HepG2 (cell line): ENCODE results near the gene CAPN15. TPM values are rescaled to one million over a fixed set of nuclear protein-coding genes. Genes with fewer than 3 reads are reported as not detected.

Experiments
- ARID2 ChIP-seq: sonication (generic); formaldehyde crosslinking; IDR thresholded peaks from 2 replicates; pipeline ENCODE4 v1.8.1; 2022; ENCODE audit warnings: mild to moderate bottlenecking, missing genetic modification reagents, borderline replicate concordance
- ARNTL ChIP-seq: sonication (generic); formaldehyde crosslinking; IDR thresholded peaks from 2 replicates; pipeline ENCODE4 v1.4.0; 2020; ENCODE audit warnings: mild to moderate bottlenecking, missing genetic modification reagents
- MXI1 ChIP-seq: IDR thresholded peaks from 3 replicates; pipeline ENCODE4 v1.6.1; 2012; ENCODE audit warnings: low read depth, low read length, inconsistent platforms, borderline replicate concordance
- PAX8 ChIP-seq: sonication (generic); formaldehyde crosslinking; IDR thresholded peaks from 2 replicates; pipeline ENCODE4 v1.8.0; 2022; ENCODE audit warnings: mild to moderate bottlenecking, missing genetic modification reagents, borderline replicate concordance
- PCBP1 ChIP-seq: fragments of 200-400 bp; formaldehyde crosslinking; IDR thresholded peaks from 2 replicates; pipeline ENCODE4 v1.6.1; 2017; ENCODE audit warnings: mild to moderate bottlenecking, low read depth, low read length, borderline replicate concordance
- SRY ChIP-seq: sonication (generic); formaldehyde crosslinking; IDR thresholded peaks from 2 replicates; pipeline ENCODE4 v1.8.0; 2022; ENCODE audit warnings: mild to moderate bottlenecking, missing genetic modification reagents
- YEATS2 ChIP-seq: sonication (generic); formaldehyde crosslinking; IDR thresholded peaks from 2 replicates; pipeline ENCODE4 v1.4.0; 2020; ENCODE audit warnings: missing genetic modification reagents, borderline replicate concordance
- ZMAT5 ChIP-seq: sonication (generic); formaldehyde crosslinking; IDR thresholded peaks from 2 replicates; pipeline ENCODE4 v1.5.0; 2020; ENCODE audit warnings: mild to moderate bottlenecking, low read depth, missing genetic modification reagents, borderline replicate concordance
- ZNF124 ChIP-seq: sonication (generic); formaldehyde crosslinking; IDR thresholded peaks from 2 replicates; pipeline ENCODE4 v1.4.0; 2020; ENCODE audit warnings: missing genetic modification reagents
- ZNF225 ChIP-seq: sonication (generic); formaldehyde crosslinking; IDR thresholded peaks from 2 replicates; pipeline ENCODE4 v1.4.0; 2020; ENCODE audit warnings: mild to moderate bottlenecking, missing genetic modification reagents
- ZNF263 ChIP-seq: sonication (generic); formaldehyde crosslinking; IDR thresholded peaks from 2 replicates; pipeline ENCODE4 v1.4.0; 2020; ENCODE audit warnings: missing genetic modification reagents
- ZNF350 ChIP-seq: sonication (generic); formaldehyde crosslinking; IDR thresholded peaks from 2 replicates; pipeline ENCODE4 v1.4.0; 2020; ENCODE audit warnings: mild to moderate bottlenecking, low read depth, missing genetic modification reagents, borderline replicate concordance
- ZNF484 ChIP-seq: sonication (generic); formaldehyde crosslinking; IDR thresholded peaks from 2 replicates; pipeline ENCODE4 v1.5.1; 2020; ENCODE audit warnings: mild to moderate bottlenecking, low read depth, missing genetic modification reagents, borderline replicate concordance
- ZNF615 ChIP-seq: sonication (generic); formaldehyde crosslinking; IDR thresholded peaks from 2 replicates; pipeline ENCODE4 v1.5.0; 2020; ENCODE audit warnings: mild to moderate bottlenecking, missing genetic modification reagents, borderline replicate concordance
- ZNF772 ChIP-seq: sonication (generic); formaldehyde crosslinking; IDR thresholded peaks from 2 replicates; pipeline ENCODE4 v1.5.0; 2020; ENCODE audit warnings: mild to moderate bottlenecking, missing genetic modification reagents
- ZNF777 ChIP-seq: sonication (generic); formaldehyde crosslinking; IDR thresholded peaks from 2 replicates; pipeline ENCODE4 v1.4.0; 2020; ENCODE audit warnings: missing genetic modification reagents
- polyA plus RNA-seq, 8 experiments: library from polyadenylated mRNA; depleted of rRNA in 3 of 8; stranded (reverse) in 7 of 8; unstranded in 1 of 8; fragments of >200 nt; fragmentation: Illumina TruSeq in 4 of 8; extraction: Trizol in 4 of 8; gene quantifications; 2 replicates each; pipeline versions ENCODE4 v1.2.1 to v1.2.3, GENCODE V29; 2011 to 2016; ENCODE audit warnings: low read depth in 4 of 8, missing spikeins in 1 of 8, mixed read lengths in 1 of 8; ENCODE audit not compliant: insufficient read depth in 1 of 8
- total RNA-seq, 5 experiments: library from RNA; depleted of rRNA; stranded (reverse); fragments of >200 nt; fragmentation: Illumina TruSeq; extraction: Trizol; gene quantifications; 2 replicates each; pipeline ENCODE4 v1.2.3, GENCODE V29; 2016; ENCODE audit warnings: low read depth in 1 of 5
- TF ChIP-seq, protein P1 (sequence below): IDR thresholded peaks from 2 replicates; pipeline ENCODE4 v1.6.1; 2018; ENCODE audit warnings: missing genetic modification reagents
- TF ChIP-seq, protein P2 (sequence below): sonication (generic); formaldehyde crosslinking; IDR thresholded peaks from 2 replicates; pipeline ENCODE4 v1.4.0; 2020; ENCODE audit warnings: missing genetic modification reagents, borderline replicate concordance
- TF ChIP-seq, protein P3 (sequence below): sonication (generic); formaldehyde crosslinking; IDR thresholded peaks from 2 replicates; pipeline ENCODE4 v1.8.1; 2023; ENCODE audit warnings: mild to moderate bottlenecking, moderate library complexity, missing genetic modification reagents
- TF ChIP-seq, protein P4 (sequence below): sonication (generic); formaldehyde crosslinking; IDR thresholded peaks from 2 replicates; pipeline ENCODE4; 2020; ENCODE audit warnings: missing genetic modification reagents, mild to moderate bottlenecking, borderline replicate concordance

Gene CAPN15
- total and polyA plus RNA-seq, 2 of the 13 experiments (the other 11 are each of a cell fraction or from before 2014, with no cell fraction given), result 14.9 to 24.5 TPM

DNA sequence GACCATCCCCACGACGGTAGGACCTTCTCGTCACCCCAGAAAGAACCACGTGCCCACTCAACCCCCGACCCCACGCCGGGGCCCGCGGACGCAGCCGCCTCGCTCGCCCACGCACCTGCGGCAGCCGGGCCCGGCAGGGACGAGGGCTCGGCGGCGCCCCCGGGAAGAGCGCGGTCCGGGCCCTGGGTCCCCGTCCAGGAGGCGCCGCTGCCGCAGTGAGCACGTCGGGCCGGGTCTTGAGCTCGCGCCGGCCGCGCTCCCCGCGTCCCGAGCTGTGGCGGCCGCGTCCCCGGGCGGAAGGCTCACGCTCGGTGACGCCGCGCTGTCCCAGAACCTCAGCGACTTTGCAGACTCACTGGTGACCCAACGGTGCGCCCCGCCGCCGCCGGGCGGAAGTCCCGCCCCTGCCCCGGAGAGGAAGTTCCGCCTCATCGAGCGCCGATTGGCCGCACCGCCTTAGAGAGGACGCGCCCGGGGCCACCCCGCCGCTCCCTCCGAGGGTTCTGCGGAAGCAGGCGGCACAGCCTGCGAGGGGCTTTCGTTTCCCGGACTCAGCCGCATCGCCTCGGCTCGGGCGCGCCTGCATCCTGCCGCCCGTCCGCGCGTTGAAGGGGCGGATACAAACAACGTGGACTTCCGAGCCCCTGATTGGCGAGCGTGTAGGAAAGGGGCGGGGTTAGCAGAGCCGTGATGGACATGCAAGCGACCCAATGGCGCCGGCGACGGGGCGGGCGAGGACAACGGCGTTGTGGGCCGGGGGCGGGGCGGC lies 61.6 kb downstream of the CAPN15 start (continued):
- TF ChIP-seq ZNF225 (CRISPR knock-in tag), result no peak
- TF ChIP-seq PCBP1, result 0 out of 2 replicates have a peak, but pooled peaks have one; percentile 13
- peak; percentile 30; the same call in 1 of the 2 replicates for TF ChIP-seq ZNF772 (CRISPR knock-in tag)
- peak; percentile 82; the same call in 1 of the 2 replicates for TF ChIP-seq SRY (CRISPR knock-in tag)
- TF ChIP-seq, protein P1, sequence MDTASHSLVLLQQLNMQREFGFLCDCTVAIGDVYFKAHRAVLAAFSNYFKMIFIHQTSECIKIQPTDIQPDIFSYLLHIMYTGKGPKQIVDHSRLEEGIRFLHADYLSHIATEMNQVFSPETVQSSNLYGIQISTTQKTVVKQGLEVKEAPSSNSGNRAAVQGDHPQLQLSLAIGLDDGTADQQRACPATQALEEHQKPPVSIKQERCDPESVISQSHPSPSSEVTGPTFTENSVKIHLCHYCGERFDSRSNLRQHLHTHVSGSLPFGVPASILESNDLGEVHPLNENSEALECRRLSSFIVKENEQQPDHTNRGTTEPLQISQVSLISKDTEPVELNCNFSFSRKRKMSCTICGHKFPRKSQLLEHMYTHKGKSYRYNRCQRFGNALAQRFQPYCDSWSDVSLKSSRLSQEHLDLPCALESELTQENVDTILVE (CRISPR knock-in tag), result peak; percentile 19
- TF ChIP-seq ARNTL (CRISPR knock-in tag), result peak; percentile 60; the same call in 1 of the 2 replicates
- no peak for TF ChIP-seq ZMAT5 (CRISPR knock-in tag)
- peak; percentile 79; the same call in 1 of the 2 replicates for TF ChIP-seq YEATS2 (CRISPR knock-in tag)
- no peak for TF ChIP-seq ZNF615 (CRISPR knock-in tag)
- TF ChIP-seq ZNF350 (CRISPR knock-in tag), result 0 out of 2 replicates have a peak, but pooled peaks have one; percentile 20
- TF ChIP-seq, protein P2, sequence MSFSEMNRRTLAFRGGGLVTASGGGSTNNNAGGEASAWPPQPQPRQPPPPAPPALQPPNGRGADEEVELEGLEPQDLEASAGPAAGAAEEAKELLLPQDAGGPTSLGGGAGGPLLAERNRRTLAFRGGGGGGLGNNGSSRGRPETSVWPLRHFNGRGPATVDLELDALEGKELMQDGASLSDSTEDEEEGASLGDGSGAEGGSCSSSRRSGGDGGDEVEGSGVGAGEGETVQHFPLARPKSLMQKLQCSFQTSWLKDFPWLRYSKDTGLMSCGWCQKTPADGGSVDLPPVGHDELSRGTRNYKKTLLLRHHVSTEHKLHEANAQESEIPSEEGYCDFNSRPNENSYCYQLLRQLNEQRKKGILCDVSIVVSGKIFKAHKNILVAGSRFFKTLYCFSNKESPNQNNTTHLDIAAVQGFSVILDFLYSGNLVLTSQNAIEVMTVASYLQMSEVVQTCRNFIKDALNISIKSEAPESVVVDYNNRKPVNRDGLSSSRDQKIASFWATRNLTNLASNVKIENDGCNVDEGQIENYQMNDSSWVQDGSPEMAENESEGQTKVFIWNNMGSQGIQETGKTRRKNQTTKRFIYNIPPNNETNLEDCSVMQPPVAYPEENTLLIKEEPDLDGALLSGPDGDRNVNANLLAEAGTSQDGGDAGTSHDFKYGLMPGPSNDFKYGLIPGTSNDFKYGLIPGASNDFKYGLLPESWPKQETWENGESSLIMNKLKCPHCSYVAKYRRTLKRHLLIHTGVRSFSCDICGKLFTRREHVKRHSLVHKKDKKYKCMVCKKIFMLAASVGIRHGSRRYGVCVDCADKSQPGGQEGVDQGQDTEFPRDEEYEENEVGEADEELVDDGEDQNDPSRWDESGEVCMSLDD (CRISPR knock-in tag), result 0 out of 2 replicates have a peak, but pooled peaks have one; percentile 21
- TF ChIP-seq PAX8 (CRISPR knock-in tag), result peak; percentile 69; the same call in 1 of the 2 replicates
- 0 out of 2 replicates have a peak, but pooled peaks have one; percentile 48 for TF ChIP-seq ZNF484
- 0 out of 2 replicates have a peak, but pooled peaks have one; percentile 65 for TF ChIP-seq ZNF124 (CRISPR knock-in tag)
- TF ChIP-seq MXI1, result peak; percentile 75; the same call in 1 of the 3 replicates
- peak; percentile 69 for TF ChIP-seq ZNF777
- TF ChIP-seq, protein P3, sequence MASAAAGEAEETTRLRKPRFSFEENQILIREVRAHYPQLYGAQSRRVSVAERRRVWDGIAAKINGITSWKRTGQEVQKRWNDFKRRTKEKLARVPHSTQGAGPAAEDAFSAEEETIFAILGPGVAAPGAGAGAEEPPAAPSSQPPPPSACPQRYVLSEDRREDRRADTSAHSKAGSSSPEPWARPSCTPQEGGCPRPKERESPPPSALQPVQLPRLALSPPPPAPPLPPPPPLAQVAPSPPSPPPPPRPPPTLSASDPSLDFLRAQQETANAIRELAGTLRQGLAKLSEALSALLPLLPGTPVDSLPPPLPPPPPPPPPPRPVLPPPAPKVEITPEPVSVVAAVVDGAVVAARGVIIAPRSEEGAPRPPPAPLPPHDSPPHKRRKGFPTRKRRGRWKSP (CRISPR knock-in tag), result peak; percentile 65
- TF ChIP-seq ZNF263, result 0 out of 2 replicates have a peak, but pooled peaks have one; percentile 25
- TF ChIP-seq, protein P4, sequence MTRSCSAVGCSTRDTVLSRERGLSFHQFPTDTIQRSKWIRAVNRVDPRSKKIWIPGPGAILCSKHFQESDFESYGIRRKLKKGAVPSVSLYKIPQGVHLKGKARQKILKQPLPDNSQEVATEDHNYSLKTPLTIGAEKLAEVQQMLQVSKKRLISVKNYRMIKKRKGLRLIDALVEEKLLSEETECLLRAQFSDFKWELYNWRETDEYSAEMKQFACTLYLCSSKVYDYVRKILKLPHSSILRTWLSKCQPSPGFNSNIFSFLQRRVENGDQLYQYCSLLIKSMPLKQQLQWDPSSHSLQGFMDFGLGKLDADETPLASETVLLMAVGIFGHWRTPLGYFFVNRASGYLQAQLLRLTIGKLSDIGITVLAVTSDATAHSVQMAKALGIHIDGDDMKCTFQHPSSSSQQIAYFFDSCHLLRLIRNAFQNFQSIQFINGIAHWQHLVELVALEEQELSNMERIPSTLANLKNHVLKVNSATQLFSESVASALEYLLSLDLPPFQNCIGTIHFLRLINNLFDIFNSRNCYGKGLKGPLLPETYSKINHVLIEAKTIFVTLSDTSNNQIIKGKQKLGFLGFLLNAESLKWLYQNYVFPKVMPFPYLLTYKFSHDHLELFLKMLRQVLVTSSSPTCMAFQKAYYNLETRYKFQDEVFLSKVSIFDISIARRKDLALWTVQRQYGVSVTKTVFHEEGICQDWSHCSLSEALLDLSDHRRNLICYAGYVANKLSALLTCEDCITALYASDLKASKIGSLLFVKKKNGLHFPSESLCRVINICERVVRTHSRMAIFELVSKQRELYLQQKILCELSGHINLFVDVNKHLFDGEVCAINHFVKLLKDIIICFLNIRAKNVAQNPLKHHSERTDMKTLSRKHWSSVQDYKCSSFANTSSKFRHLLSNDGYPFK (CRISPR knock-in tag), result peak; percentile 51; the same call in 1 of the 2 replicates
- TF ChIP-seq ARID2 (CRISPR knock-in tag), result no peak
